Measurements from ENCODE around the gene ZNHIT2.

- TF ChIP-seq POLR2A (IDR thresholded peaks at IDR 0.05) (no peak), CTCF (IDR thresholded peaks at IDR 0.05) (no peak)
Observed at GRCh38 chr11:65100674-65101350, 16.7 kb downstream of the ZNHIT2 start.
